Measurements from ENCODE around the gene ZEB1. TPM values are rescaled to one million over a fixed set of nuclear protein-coding genes. Genes with fewer than 3 reads are reported as not detected.

The ZEB1 gene
- total and polyA plus RNA-seq, 2 of the 4 experiments (the other 2 are of a cell fraction) = 23.7 to 108 TPM

GRCh38 chr10:31418481-31418880, 99.5 kb downstream of the ZEB1 start:
- ChIA-PET CTCF (no interaction called here), POLR2A (ENCODE audit: unreplicated experiment) (no interaction called here)
- no TSS peak for BruUV-seq (replicated peaks)
- Histone ChIP-seq H3K9me3 (ENCODE audit: control insufficient read depth, insufficient read depth, low read length) (no peaks in the 10 kb centered on the region), H3K4ac (ENCODE audit: low read depth, low read length) (no peak overlapping the region), H3K27me3 (ENCODE audit: control insufficient read depth, insufficient read depth, low read length) (no peaks in the 10 kb centered on the region), H4K91ac (ENCODE audit: insufficient read depth, low read depth, low read length) (no peak overlapping the region), H3K79me1 (ENCODE audit: low read depth in 1 of 2, low read length in 2 of 2) (peaks cover 17 to 71% of the 10 kb centered on the region in 2 experiments), H3K36me3 (ENCODE audit: control insufficient read depth, insufficient read depth, low read length) (0 out of 2 replicates have a peak, but pooled peaks cover 2% of the 10 kb centered on the region), H3K23ac (ENCODE audit: low read depth, low read length) (no peak overlapping the region), H3K4me2 (ENCODE audit: low read depth, low read length) (no peak overlapping the region), H4K5ac (ENCODE audit: low read depth, low read length) (no peak overlapping the region), H3K4me1 (ENCODE audit: control insufficient read depth, insufficient read depth, low read length) (peaks cover 7% of the 10 kb centered on the region), H4K8ac (ENCODE audit: low read depth in 2 of 2, low read length in 2 of 2) (0 out of 4 replicates have a peak overlapping the region, but pooled peaks of 1 of the 2 experiments have one; percentile 23), H3K18ac (ENCODE audit: low read depth, low read length) (no peak overlapping the region), H3K9ac (ENCODE audit: low read depth, low read length) (no peak overlapping the region), H2AK9ac (replicated peaks; ENCODE audit: low read depth, low read length, poor library complexity) (no peak overlapping the region), H2BK20ac (ENCODE audit: low read depth, low read length) (no peak overlapping the region), H3K56ac (ENCODE audit: extremely low read depth, insufficient read depth, low read length) (no peak overlapping the region), H2BK5ac (ENCODE audit: low read depth, low read length, poor library complexity, severe bottlenecking) (no peak overlapping the region), H3K4me3 (ENCODE audit: insufficient read depth, low read depth, low read length) (no peak overlapping the region), H2BK15ac (ENCODE audit: low read depth, low read length) (no peak overlapping the region), H3K9me1 (ENCODE audit: insufficient read depth, low read length) (peaks cover 25% of the 10 kb centered on the region), H2AK5ac (ENCODE audit: low read depth, low read length) (no peak overlapping the region), H3K27ac (ENCODE audit: insufficient read depth, low read length) (no peak overlapping the region), H3K14ac (replicated peaks; ENCODE audit: low read depth, low read length) (0 out of 2 replicates have a peak overlapping the region, but pooled peaks have one; percentile 14), H2AFZ (replicated peaks; ENCODE audit: low read length, poor library complexity) (no peak overlapping the region), H2BK120ac (ENCODE audit: low read depth, low read length) (no peak overlapping the region), H4K20me1 (ENCODE audit: insufficient read depth, low read length) (peaks cover 91% of the 10 kb centered on the region)
- intact Hi-C loops (cut with micrococcal nuclease) (no loop called here), dilution Hi-C loops (cut with HindIII; ENCODE audit: low sequenced_read_pairs, unreplicated experiment) (no loop called here), in situ Hi-C loops (cut with MboI; ENCODE audit: low sequenced_read_pairs) (no loop called here)
- no peak for DNase-seq
- 100% methylated on average over 1 of the region's 2 CpGs; no CpG with 5 or more reads in 1 of the 2 experiments for WGBS, 2 experiments (ENCODE audit: extremely low coverage in 2 of 2, insufficient read length in 1 of 2)
- no peak for ATAC-seq (ENCODE audit: low read depth)
- TF ChIP-seq CHD1 (IDR thresholded peaks at IDR 0.05; ENCODE audit: low read depth, low read length) = no peak
- TF ChIP-seq, protein P1, sequence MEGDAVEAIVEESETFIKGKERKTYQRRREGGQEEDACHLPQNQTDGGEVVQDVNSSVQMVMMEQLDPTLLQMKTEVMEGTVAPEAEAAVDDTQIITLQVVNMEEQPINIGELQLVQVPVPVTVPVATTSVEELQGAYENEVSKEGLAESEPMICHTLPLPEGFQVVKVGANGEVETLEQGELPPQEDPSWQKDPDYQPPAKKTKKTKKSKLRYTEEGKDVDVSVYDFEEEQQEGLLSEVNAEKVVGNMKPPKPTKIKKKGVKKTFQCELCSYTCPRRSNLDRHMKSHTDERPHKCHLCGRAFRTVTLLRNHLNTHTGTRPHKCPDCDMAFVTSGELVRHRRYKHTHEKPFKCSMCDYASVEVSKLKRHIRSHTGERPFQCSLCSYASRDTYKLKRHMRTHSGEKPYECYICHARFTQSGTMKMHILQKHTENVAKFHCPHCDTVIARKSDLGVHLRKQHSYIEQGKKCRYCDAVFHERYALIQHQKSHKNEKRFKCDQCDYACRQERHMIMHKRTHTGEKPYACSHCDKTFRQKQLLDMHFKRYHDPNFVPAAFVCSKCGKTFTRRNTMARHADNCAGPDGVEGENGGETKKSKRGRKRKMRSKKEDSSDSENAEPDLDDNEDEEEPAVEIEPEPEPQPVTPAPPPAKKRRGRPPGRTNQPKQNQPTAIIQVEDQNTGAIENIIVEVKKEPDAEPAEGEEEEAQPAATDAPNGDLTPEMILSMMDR (conservative IDR thresholded peaks at IDR 0.05; ENCODE audit: low read depth, low read length) = no peak
- TF ChIP-seq NFE2L2 (IDR thresholded peaks at IDR 0.05; ENCODE audit: low read depth, low read length) = no peak
- TF ChIP-seq RFX5 (IDR thresholded peaks at IDR 0.05; ENCODE audit: low read depth, low read length) = no peak
- TF ChIP-seq USF2 (IDR thresholded peaks at IDR 0.05; ENCODE audit: low read depth, low read length) = no peak
- no peak for TF ChIP-seq BHLHE40 (IDR thresholded peaks at IDR 0.05; ENCODE audit: low read depth, low read length)
- TF ChIP-seq RAD21 (IDR thresholded peaks at IDR 0.05; ENCODE audit: low read length) = no peak
- no peak for TF ChIP-seq MXI1 (IDR thresholded peaks at IDR 0.05; ENCODE audit: borderline replicate concordance, low read depth, low read length)
- no peak for TF ChIP-seq SMC3 (IDR thresholded peaks at IDR 0.05; ENCODE audit: low read depth, low read length)
- TF ChIP-seq CEBPB (IDR thresholded peaks at IDR 0.05; ENCODE audit: low read depth, low read length) = no peak
- no peak for TF ChIP-seq MAFK (IDR thresholded peaks at IDR 0.05; ENCODE audit: low read depth, low read length)
- TF ChIP-seq, protein P2, sequence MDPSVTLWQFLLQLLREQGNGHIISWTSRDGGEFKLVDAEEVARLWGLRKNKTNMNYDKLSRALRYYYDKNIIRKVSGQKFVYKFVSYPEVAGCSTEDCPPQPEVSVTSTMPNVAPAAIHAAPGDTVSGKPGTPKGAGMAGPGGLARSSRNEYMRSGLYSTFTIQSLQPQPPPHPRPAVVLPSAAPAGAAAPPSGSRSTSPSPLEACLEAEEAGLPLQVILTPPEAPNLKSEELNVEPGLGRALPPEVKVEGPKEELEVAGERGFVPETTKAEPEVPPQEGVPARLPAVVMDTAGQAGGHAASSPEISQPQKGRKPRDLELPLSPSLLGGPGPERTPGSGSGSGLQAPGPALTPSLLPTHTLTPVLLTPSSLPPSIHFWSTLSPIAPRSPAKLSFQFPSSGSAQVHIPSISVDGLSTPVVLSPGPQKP (IDR thresholded peaks at IDR 0.05; ENCODE audit: borderline replicate concordance, low read depth, low read length) = no peak
- TF ChIP-seq FOS (IDR thresholded peaks at IDR 0.05; ENCODE audit: low read depth, low read length) = no peak
- TF ChIP-seq POLR2A (IDR thresholded peaks at IDR 0.05; ENCODE audit: low read depth, low read length) = no peak
- no peak for TF ChIP-seq RCOR1 (IDR thresholded peaks at IDR 0.05; ENCODE audit: insufficient replicate concordance, low read length)
